ENCODE results near the gene AP3S1.

DNA sequence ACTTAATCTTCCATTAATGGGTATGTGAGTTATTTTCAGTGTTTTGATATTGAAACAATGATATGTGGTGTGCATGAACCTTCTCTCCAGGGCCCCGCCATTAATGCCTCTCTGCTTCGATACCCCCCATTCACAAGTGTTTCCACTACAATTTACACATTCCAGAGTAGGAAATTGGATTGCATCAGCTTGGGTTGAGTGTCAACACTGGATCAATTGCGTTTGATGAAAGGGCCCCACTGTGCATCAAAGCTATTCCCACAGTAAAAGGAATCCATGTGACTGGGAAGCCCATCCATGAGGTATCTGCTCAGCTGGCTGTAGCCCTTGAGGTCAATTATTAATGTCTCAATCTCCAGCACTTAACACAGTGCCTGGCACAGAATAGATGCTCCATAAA, 102.8 kb downstream of the AP3S1 start:
- TF ChIP-seq, protein P1, sequence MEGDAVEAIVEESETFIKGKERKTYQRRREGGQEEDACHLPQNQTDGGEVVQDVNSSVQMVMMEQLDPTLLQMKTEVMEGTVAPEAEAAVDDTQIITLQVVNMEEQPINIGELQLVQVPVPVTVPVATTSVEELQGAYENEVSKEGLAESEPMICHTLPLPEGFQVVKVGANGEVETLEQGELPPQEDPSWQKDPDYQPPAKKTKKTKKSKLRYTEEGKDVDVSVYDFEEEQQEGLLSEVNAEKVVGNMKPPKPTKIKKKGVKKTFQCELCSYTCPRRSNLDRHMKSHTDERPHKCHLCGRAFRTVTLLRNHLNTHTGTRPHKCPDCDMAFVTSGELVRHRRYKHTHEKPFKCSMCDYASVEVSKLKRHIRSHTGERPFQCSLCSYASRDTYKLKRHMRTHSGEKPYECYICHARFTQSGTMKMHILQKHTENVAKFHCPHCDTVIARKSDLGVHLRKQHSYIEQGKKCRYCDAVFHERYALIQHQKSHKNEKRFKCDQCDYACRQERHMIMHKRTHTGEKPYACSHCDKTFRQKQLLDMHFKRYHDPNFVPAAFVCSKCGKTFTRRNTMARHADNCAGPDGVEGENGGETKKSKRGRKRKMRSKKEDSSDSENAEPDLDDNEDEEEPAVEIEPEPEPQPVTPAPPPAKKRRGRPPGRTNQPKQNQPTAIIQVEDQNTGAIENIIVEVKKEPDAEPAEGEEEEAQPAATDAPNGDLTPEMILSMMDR (IDR thresholded peaks at IDR 0.05) = no peak
- TF ChIP-seq POLR2AphosphoS5 (IDR thresholded peaks at IDR 0.05) = no peak
